KMS-11 (cell line): ENCODE measurements around the gene DDRGK1.
"Not testable (repeated sequence)": the region's sequence is repeated elsewhere in the genome, so short reads cannot be mapped to it uniquely, and the experiment has no call there.

Source experiments
- H2AFZ ChIP-seq: fragments of 200-600 bp; sonication (generic); 2 replicates; pipeline ENCODE4 v1.6.1; 2016; ENCODE audit warnings: antibody characterized with exemption, mixed run types, low read depth
- H3K27ac ChIP-seq: fragments of 200-600 bp; sonication (generic); 2 replicates; pipeline ENCODE4 v1.6.1; 2016; ENCODE audit warnings: mild to moderate bottlenecking, mixed run types
- H3K27me3 ChIP-seq: fragments of 200-600 bp; sonication (generic); 2 replicates; pipeline ENCODE4 v1.6.1; 2017; ENCODE audit warnings: mild to moderate bottlenecking, low read depth, mixed run types, moderate library complexity; ENCODE audit not compliant: insufficient read depth
- H3K36me3 ChIP-seq: fragments of 200-600 bp; sonication (generic); 2 replicates; pipeline ENCODE4 v1.6.1; 2017; ENCODE audit warnings: mild to moderate bottlenecking, mixed run types; ENCODE audit not compliant: insufficient read depth
- H3K4me1 ChIP-seq: fragments of 200-600 bp; sonication (generic); 2 replicates; pipeline ENCODE4 v1.6.1; 2016; ENCODE audit warnings: mild to moderate bottlenecking, low read depth, mixed run types; ENCODE audit not compliant: poor library complexity, severe bottlenecking
- H3K4me2 ChIP-seq: fragments of 200-600 bp; sonication (generic); 2 replicates; pipeline ENCODE4 v1.7.0; 2016; ENCODE audit warnings: mild to moderate bottlenecking, mixed run types
- H3K4me3 ChIP-seq: fragments of 200-600 bp; sonication (generic); IDR thresholded peaks from 2 replicates; pipeline ENCODE4 v1.6.1; 2017; ENCODE audit warnings: low read depth, low read length, mixed read lengths; ENCODE audit not compliant: insufficient read depth
- H3K79me2 ChIP-seq: fragments of 200-600 bp; sonication (generic); 2 replicates; pipeline ENCODE4 v1.6.1; 2016; ENCODE audit warnings: low read depth, mixed run types; ENCODE audit not compliant: insufficient read depth
- H3K9ac ChIP-seq: fragments of 200-600 bp; sonication (generic); 2 replicates; pipeline ENCODE4 v1.6.1; 2016; ENCODE audit warnings: mild to moderate bottlenecking, mixed run types
- H4K20me1 ChIP-seq: fragments of 200-600 bp; sonication (generic); 2 replicates; pipeline ENCODE4 v1.6.1; 2016; ENCODE audit warnings: mild to moderate bottlenecking, mixed run types; ENCODE audit not compliant: insufficient read depth
- CTCF ChIP-seq: fragments of 200-600 bp; sonication (generic); conservative IDR thresholded peaks from 2 replicates; pipeline ENCODE4 v1.6.1; 2017; ENCODE audit warnings: low read depth, mild to moderate bottlenecking, antibody characterized with exemption, low read length, moderate library complexity, mixed read lengths

The DDRGK1 gene

GRCh38 chr20:3183896-3184612 lies 20.4 kb downstream of the DDRGK1 start:
- Histone ChIP-seq H3K36me3 (no peaks in the 10 kb centered on the region), H3K27me3 (no peaks in the 10 kb centered on the region), H3K27ac (no peak overlapping the region), H4K20me1 (no peaks in the 10 kb centered on the region), H3K4me1 (no peaks in the 10 kb centered on the region), H3K79me2 (no peaks in the 10 kb centered on the region), H3K9ac (no peak overlapping the region), H3K4me3 (no peak overlapping the region), H3K4me2 (no peak overlapping the region), H2AFZ (no peak overlapping the region)
- TF ChIP-seq CTCF: no peak

GRCh38 chr20:3182429-3182828 lies 22.1 kb downstream of the DDRGK1 start:
- H4K20me1 ChIP-seq, H2AFZ ChIP-seq, H3K27ac ChIP-seq, H3K27me3 ChIP-seq, H3K4me2 ChIP-seq, H3K9ac ChIP-seq, H3K36me3 ChIP-seq, H3K4me1 ChIP-seq, H3K4me3 ChIP-seq, H3K79me2 ChIP-seq: not testable (repeated sequence)

- no peaks in the 10 kb centered on the region for H3K36me3 ChIP-seq
- no peak overlapping the region for H3K9ac ChIP-seq
- no peaks in the 10 kb centered on the region for H3K79me2 ChIP-seq
- no peaks in the 10 kb centered on the region for H3K27me3 ChIP-seq
- H4K20me1 ChIP-seq: no peaks in the 10 kb centered on the region
- no peak overlapping the region for H3K27ac ChIP-seq
- no peak overlapping the region for H3K4me3 ChIP-seq
- no peaks in the 10 kb centered on the region for H3K4me1 ChIP-seq
- no peak overlapping the region for H3K4me2 ChIP-seq
- H2AFZ ChIP-seq: no peak overlapping the region
- no peak for TF ChIP-seq CTCF
Measured at GRCh38 chr20:3181270-3181669, 23.2 kb downstream of the DDRGK1 start.

- no peaks in the 10 kb centered on the region for H4K20me1 ChIP-seq
- no peak overlapping the region for H3K27ac ChIP-seq
- H3K79me2 ChIP-seq: no peaks in the 10 kb centered on the region
- no peaks in the 10 kb centered on the region for H3K27me3 ChIP-seq
- H2AFZ ChIP-seq: no peak overlapping the region
- no peaks in the 10 kb centered on the region for H3K4me1 ChIP-seq
- H3K36me3 ChIP-seq: no peaks in the 10 kb centered on the region
- H3K4me3 ChIP-seq: no peak overlapping the region
- no peak overlapping the region for H3K4me2 ChIP-seq
- TF ChIP-seq CTCF: no peak
- H3K9ac ChIP-seq: no peak overlapping the region
Measured at GRCh38 chr20:3180319-3180718, 24.2 kb downstream of the DDRGK1 start.

- Histone ChIP-seq H3K27ac (no peak overlapping the region), H4K20me1 (no peaks in the 10 kb centered on the region), H3K4me1 (no peaks in the 10 kb centered on the region), H3K36me3 (no peaks in the 10 kb centered on the region), H3K27me3 (no peaks in the 10 kb centered on the region), H3K4me3 (no peak overlapping the region), H2AFZ (no peak overlapping the region), H3K4me2 (no peak overlapping the region), H3K9ac (no peak overlapping the region), H3K79me2 (no peaks in the 10 kb centered on the region)
- no peak for TF ChIP-seq CTCF
Measured at GRCh38 chr20:3177746-3178485, 26.6 kb downstream of the DDRGK1 start.
